HCT116 (cell line): ENCODE measurements around the gene KRIT1. TPM values are rescaled to one million over a fixed set of nuclear protein-coding genes. Genes with fewer than 3 reads are reported as not detected.

Source experiments
- ATAC-seq: fragments of 200-7000 bp; cut with Tn5 transposase; 2 replicates; pipeline ENCODE4 v1.9.1; 2020; ENCODE audit warnings: mild to moderate bottlenecking, moderate library complexity
- BruUV-seq: library from RNA; stranded (reverse); fragments of 400-500 nt; replicated peaks from 2 replicates; lab custom pipeline; 2021; lab: Mats Ljungman, UMichigan
- CTCF ChIA-PET: fragments of 300-600 bp; sonication (Branson Sonifier 250); formaldehyde crosslinking; loops from one replicate; lab custom pipeline; 2021; ENCODE audit warnings: antibody characterized with exemption; lab: Charles Lee
- POLR2A ChIA-PET: fragments of 300-600, 350-600 bp; sonication (Branson Sonifier 250); formaldehyde crosslinking; loops from one replicate; lab custom pipeline; 2021; ENCODE audit warnings: antibody characterized with exemption; lab: Charles Lee
- RAD21 ChIA-PET, 2 experiments: fragments of 300-600 bp; sonication (Branson Sonifier 250); formaldehyde crosslinking; loops; one replicate each; lab custom pipeline; 2023; ENCODE audit warnings: low total read pairs in 2 of 2; ENCODE audit not compliant: uncharacterized antibody in 2 of 2, unreplicated experiment in 2 of 2, low non-redundant PET in 1 of 2; lab: Charles Lee
- DNase-seq: peaks from one replicate; pipeline ENCODE4 v3.0.0-alpha.2; 2010; ENCODE audit warnings: low read depth, low spot score
- H2AFZ ChIP-seq: fragments of 200-600 bp; shearing (Covaris generic), sonication (generic); 2 replicates; pipeline ENCODE4 v1.6.1; 2017; ENCODE audit warnings: low read depth, mixed run types, mixed read lengths, antibody characterized with exemption, low read length; ENCODE audit not compliant: poor library complexity, severe bottlenecking
- H3K27ac ChIP-seq: 2 replicates; pipeline ENCODE4 v1.5.1; 2012; ENCODE audit warnings: low read depth, low read length
- H3K27me3 ChIP-seq: fragments of 200-600 bp; sonication (generic); 2 replicates; pipeline ENCODE4 v1.6.1; 2016; ENCODE audit warnings: mixed run types, low read length, mixed read lengths; ENCODE audit not compliant: insufficient read depth
- H3K36me3 ChIP-seq, 2 experiments: fragments of 200-500 bp in 1 of 2; fragments of 200-600 bp in 1 of 2; sonication (Bioruptor generic) in 1 of 2; sonication (generic) in 1 of 2; 2 replicates each; pipeline versions ENCODE4 v1.5.1 to v1.6.1; 2014 to 2016; ENCODE audit warnings: low read length in 2 of 2, inconsistent platforms in 1 of 2, mixed read lengths in 1 of 2, mixed run types in 1 of 2; ENCODE audit not compliant: insufficient read depth in 2 of 2, control insufficient read depth in 1 of 2
- H3K4me1 ChIP-seq, 2 experiments: fragments of 200-600 bp in 1 of 2; sonication (generic) in 1 of 2; 2 replicates each; pipeline versions ENCODE4 v1.5.1 to v1.6.1; 2012 to 2017; ENCODE audit warnings: low read length in 2 of 2, inconsistent platforms in 1 of 2, mild to moderate bottlenecking in 1 of 2, mixed read lengths in 1 of 2, mixed run types in 1 of 2, moderate library complexity in 1 of 2; ENCODE audit not compliant: insufficient read depth in 2 of 2, control insufficient read depth in 1 of 2
- H3K4me2 ChIP-seq: fragments of 200-600 bp; sonication (generic); 2 replicates; pipeline ENCODE4 v1.6.1; 2017; ENCODE audit warnings: mixed run types, low read length, mixed read lengths
- H3K4me3 ChIP-seq, 2 experiments: fragments of 200-600 bp in 1 of 2; sonication (generic) in 1 of 2; replicated peaks in 1 of 2; 2 replicates each; pipeline ENCODE4 v1.5.1; 2011 to 2016; ENCODE audit warnings: low read length in 2 of 2, control low read depth in 1 of 2, low read depth in 1 of 2, mild to moderate bottlenecking in 1 of 2, mixed read lengths in 1 of 2, mixed run types in 1 of 2
- H3K79me2 ChIP-seq: fragments of 200-600 bp; sonication (generic); 2 replicates; pipeline ENCODE4 v1.6.1; 2017; ENCODE audit warnings: mild to moderate bottlenecking, mixed run types, low read length, moderate library complexity, mixed read lengths; ENCODE audit not compliant: insufficient read depth
- H3K9ac ChIP-seq: fragments of 200-600 bp; sonication (generic); 2 replicates; pipeline ENCODE4 v1.6.1; 2016; ENCODE audit warnings: low read length, mixed read lengths
- H3K9me2 ChIP-seq: fragments of 200-600 bp; sonication (generic), shearing (Covaris generic); 2 replicates; pipeline ENCODE4 v1.6.1; 2017; ENCODE audit warnings: mixed run types, mild to moderate bottlenecking, moderate library complexity; ENCODE audit not compliant: insufficient read depth
- H3K9me3 ChIP-seq, 2 experiments: fragments of 200-500 bp in 1 of 2; fragments of 200-600 bp in 1 of 2; sonication (Bioruptor generic) in 1 of 2; sonication (generic) in 1 of 2; 2 replicates each; pipeline ENCODE4 v1.6.1; 2014 to 2017; ENCODE audit warnings: low read length in 2 of 2, mixed read lengths in 2 of 2, inconsistent platforms in 1 of 2, low read depth in 1 of 2, mild to moderate bottlenecking in 1 of 2, mixed run types in 1 of 2, moderate library complexity in 1 of 2; ENCODE audit not compliant: control insufficient read depth in 1 of 2, insufficient read depth in 1 of 2
- H4K20me1 ChIP-seq: fragments of 200-600 bp; sonication (generic), shearing (Covaris generic); 2 replicates; pipeline ENCODE4 v1.6.1; 2017; ENCODE audit warnings: mixed run types, mild to moderate bottlenecking, moderate library complexity; ENCODE audit not compliant: insufficient read depth
- ATF3 ChIP-seq: IDR thresholded peaks from 2 replicates; pipeline ENCODE4 v1.6.1; 2012
- CBX3 ChIP-seq: IDR thresholded peaks from 2 replicates; pipeline ENCODE4 v1.6.1; 2012; ENCODE audit warnings: low read depth
- CEBPB ChIP-seq: IDR thresholded peaks from 2 replicates; pipeline ENCODE4 v1.6.1; 2012; ENCODE audit warnings: low read depth
- CTCF ChIP-seq, 3 experiments: fragments of 200-600 bp in 1 of 3; sonication (generic) in 1 of 3; IDR thresholded peaks in 2 of 3; conservative IDR thresholded peaks in 1 of 3; 2 replicates each; pipeline ENCODE4 v1.5.1; 2012 to 2017; ENCODE audit warnings: low read depth in 2 of 3, low read length in 2 of 3, antibody characterized with exemption in 1 of 3, borderline replicate concordance in 1 of 3, control low read depth in 1 of 3, mild to moderate bottlenecking in 1 of 3, mixed read lengths in 1 of 3, mixed run types in 1 of 3, moderate library complexity in 1 of 3; ENCODE audit not compliant: insufficient read depth in 1 of 3
- POLR2A ChIP-seq: IDR thresholded peaks from 2 replicates; pipeline ENCODE4 v1.7.0; 2011; ENCODE audit warnings: borderline replicate concordance; ENCODE audit not compliant: insufficient read depth, insufficient read length; ENCODE audit errors: extremely low read depth
- RAD21 ChIP-seq: IDR thresholded peaks from 2 replicates; pipeline ENCODE4 v1.6.1; 2012; ENCODE audit warnings: low read depth, mild to moderate bottlenecking
- SP1 ChIP-seq: IDR thresholded peaks from 2 replicates; pipeline ENCODE4 v1.6.1; 2012; ENCODE audit warnings: low read depth
- ZFX ChIP-seq: fragments of 450-650 bp; IDR thresholded peaks from 2 replicates; pipeline ENCODE4 v1.6.1; 2017
- ZNF274 ChIP-seq: fragments of 200-500 bp; sonication (Bioruptor generic); IDR thresholded peaks from 2 replicates; pipeline ENCODE4 v1.6.1; 2014; ENCODE audit warnings: mild to moderate bottlenecking, low read depth, low read length, inconsistent platforms
- intact Hi-C: fragments of 100-400 bp; cut with micrococcal nuclease; formaldehyde crosslinking; loops from 2 replicates; pipeline ENCODE4 v1.10.0; 2022
- total RNA-seq: library from RNA; stranded (reverse); gene quantifications from one replicate; pipeline ENCODE4 v1.2.1, GENCODE V29; 2021; ENCODE audit not compliant: unreplicated experiment

KRIT1 gene
- total RNA-seq, 1 experiment from 2014 or later: 32.4 TPM

- CTCF ChIA-PET: no interaction called here
- Histone ChIP-seq H3K36me3 (no peaks in the 10 kb centered on the region), H3K4me3 (no peak overlapping the region), H3K9me3 (no peaks in the 10 kb centered on the region), H3K79me2 (peaks cover 49% of the 10 kb centered on the region), H3K27ac (no peak overlapping the region), H3K4me1 (no peaks in the 10 kb centered on the region), H2AFZ (no peak overlapping the region), H3K27me3 (no peaks in the 10 kb centered on the region), H4K20me1 (no peaks in the 10 kb centered on the region), H3K9me2 (no peaks in the 10 kb centered on the region), H3K9ac (no peak overlapping the region), H3K4me2 (no peak overlapping the region)
- RAD21 ChIA-PET: no interaction called here
- DNase-seq: no peak
- POLR2A ChIA-PET: no interaction called here
- intact Hi-C loops: no loop called here
- no TSS peak for BruUV-seq
- ATAC-seq: no peak
- TF ChIP-seq CTCF (IDR thresholded peaks at IDR 0.05 in 2 of 3, conservative IDR thresholded peaks at IDR 0.05 in 1 of 3; ENCODE audit: borderline replicate concordance in 1 of 3, insufficient read depth in 1 of 3, low read depth in 2 of 3, low read length in 2 of 3): no peak
- no peak for TF ChIP-seq POLR2A
- TF ChIP-seq ZNF274: no peak
- TF ChIP-seq CEBPB: no peak
- no peak for TF ChIP-seq CBX3
- no peak for TF ChIP-seq ZFX
- no peak for TF ChIP-seq RAD21
- no peak for TF ChIP-seq SP1
- no peak for TF ChIP-seq ATF3
These were observed 35.3 kb upstream of the KRIT1 start for GRCh38 chr7:92281031-92281430.
